MM.1S (cell line): Measurements from ENCODE around the gene HOMER3.

ENCODE experiments used
- DNase-seq: peaks from one replicate; pipeline ENCODE4 v3.0.0-alpha.2; 2015
- H2AFZ ChIP-seq: fragments of 300-600 bp; sonication (generic); 2 replicates; pipeline ENCODE4 v1.6.0; 2016; ENCODE audit warnings: antibody characterized with exemption, low read length
- H3F3A ChIP-seq: fragments of 300-600 bp; sonication (generic); 2 replicates; pipeline ENCODE4 v1.6.1; 2016; ENCODE audit warnings: mild to moderate bottlenecking, antibody characterized with exemption, low read length, moderate library complexity, mixed read lengths; ENCODE audit not compliant: insufficient read depth
- H3K27ac ChIP-seq: fragments of 300-600 bp; sonication (generic); 2 replicates; pipeline ENCODE4 v1.5.1; 2016; ENCODE audit warnings: mild to moderate bottlenecking, low read length
- H3K27me3 ChIP-seq: fragments of 300-600 bp; sonication (generic); replicated peaks from 2 replicates; pipeline ENCODE4 v1.6.0; 2016; ENCODE audit warnings: low read length; ENCODE audit not compliant: insufficient read depth
- H3K36me3 ChIP-seq: fragments of 300-600 bp; sonication (generic); replicated peaks from 2 replicates; pipeline ENCODE4 v1.6.1; 2016; ENCODE audit warnings: mild to moderate bottlenecking, low read length, mixed read lengths; ENCODE audit not compliant: insufficient read depth
- H3K4me1 ChIP-seq: fragments of 300-600 bp; sonication (generic); 2 replicates; pipeline ENCODE4 v1.6.1; 2016; ENCODE audit warnings: low read length, mixed read lengths
- H3K4me2 ChIP-seq: fragments of 300-600 bp; sonication (generic); 2 replicates; pipeline ENCODE4 v1.6.0; 2016; ENCODE audit warnings: low read depth, low read length
- H3K4me3 ChIP-seq: fragments of 300-600 bp; sonication (generic); 2 replicates; pipeline ENCODE4 v1.5.1; 2016; ENCODE audit warnings: low read length, mixed read lengths
- H3K79me2 ChIP-seq: fragments of 300-600 bp; sonication (generic); 2 replicates; pipeline ENCODE4 v1.6.1; 2016; ENCODE audit warnings: mixed run types, low read length, mixed read lengths
- H3K9ac ChIP-seq: fragments of 300-600 bp; sonication (generic); 2 replicates; pipeline ENCODE4 v1.6.1; 2016; ENCODE audit warnings: low read length, mixed read lengths
- H3K9me2 ChIP-seq: fragments of 300-600 bp; sonication (generic); replicated peaks from 2 replicates; pipeline ENCODE4 v1.6.1; 2016; ENCODE audit warnings: mild to moderate bottlenecking, low read length, mixed read lengths; ENCODE audit not compliant: insufficient read depth
- H3K9me3 ChIP-seq: fragments of 300-600 bp; sonication (generic); replicated peaks from 2 replicates; pipeline ENCODE4 v1.6.1; 2016; ENCODE audit warnings: mild to moderate bottlenecking, low read length, mixed read lengths; ENCODE audit not compliant: insufficient read depth
- H4K20me1 ChIP-seq: fragments of 300-600 bp; sonication (generic); 2 replicates; pipeline ENCODE4 v1.6.1; 2016; ENCODE audit warnings: mild to moderate bottlenecking, low read length, moderate library complexity, mixed read lengths; ENCODE audit not compliant: insufficient read depth
- CTCF ChIP-seq: fragments of 300-600 bp; sonication (generic); IDR thresholded peaks from 2 replicates; pipeline ENCODE4 v1.5.1; 2016; ENCODE audit warnings: antibody characterized with exemption, low read length, mixed read lengths
- EZH2 ChIP-seq: fragments of 300-600 bp; sonication (generic); optimal IDR thresholded peaks from 2 replicates; pipeline ENCODE3; 2017; ENCODE audit warnings: low read depth, mild to moderate bottlenecking, antibody characterized with exemption, low read length, mixed read lengths
- EZH2phosphoT487 ChIP-seq: fragments of 300-600 bp; sonication (generic); IDR thresholded peaks from 2 replicates; pipeline ENCODE4 v1.6.1; 2018; ENCODE audit warnings: antibody characterized with exemption, low read length

The HOMER3 gene

DNA sequence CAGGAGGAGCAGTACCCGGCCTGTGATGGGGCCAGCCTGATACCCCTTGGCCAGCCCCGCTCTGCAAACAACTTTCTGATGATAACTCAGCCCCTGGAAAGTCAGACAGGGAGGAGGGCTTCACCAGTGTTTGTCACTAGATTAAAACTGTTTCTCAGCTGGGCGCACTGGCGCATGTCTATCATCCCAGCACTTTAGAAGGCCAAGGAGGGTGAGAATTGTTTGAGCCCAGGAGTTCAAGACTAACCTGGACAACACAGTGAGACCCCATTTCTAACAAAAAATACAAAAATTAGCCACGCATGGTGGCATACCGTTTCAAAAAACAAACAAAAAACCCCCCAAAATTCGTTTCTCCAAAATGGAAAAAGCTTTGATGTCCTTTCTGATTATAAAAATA, 39.5 kb downstream of the HOMER3 start:
- Histone ChIP-seq H3K79me2 (no peaks in the 10 kb centered on the region), H3K4me1 (no peaks in the 10 kb centered on the region), H3K4me3 (no peak overlapping the region), H3F3A (no peaks in the 10 kb centered on the region), H3K4me2 (no peak overlapping the region), H3K36me3 (no peaks in the 10 kb centered on the region), H2AFZ (no peak overlapping the region), H3K27me3 (peaks cover 4% of the 10 kb centered on the region; the same call in 1 of the 2 replicates), H3K9ac (no peak overlapping the region), H3K9me3 (no peaks in the 10 kb centered on the region), H3K27ac (no peak overlapping the region), H4K20me1 (no peaks in the 10 kb centered on the region), H3K9me2 (no peaks in the 10 kb centered on the region)
- TF ChIP-seq CTCF (no peak), EZH2 (no peak), EZH2phosphoT487 (no peak)
- DNase-seq = no peak

DNA sequence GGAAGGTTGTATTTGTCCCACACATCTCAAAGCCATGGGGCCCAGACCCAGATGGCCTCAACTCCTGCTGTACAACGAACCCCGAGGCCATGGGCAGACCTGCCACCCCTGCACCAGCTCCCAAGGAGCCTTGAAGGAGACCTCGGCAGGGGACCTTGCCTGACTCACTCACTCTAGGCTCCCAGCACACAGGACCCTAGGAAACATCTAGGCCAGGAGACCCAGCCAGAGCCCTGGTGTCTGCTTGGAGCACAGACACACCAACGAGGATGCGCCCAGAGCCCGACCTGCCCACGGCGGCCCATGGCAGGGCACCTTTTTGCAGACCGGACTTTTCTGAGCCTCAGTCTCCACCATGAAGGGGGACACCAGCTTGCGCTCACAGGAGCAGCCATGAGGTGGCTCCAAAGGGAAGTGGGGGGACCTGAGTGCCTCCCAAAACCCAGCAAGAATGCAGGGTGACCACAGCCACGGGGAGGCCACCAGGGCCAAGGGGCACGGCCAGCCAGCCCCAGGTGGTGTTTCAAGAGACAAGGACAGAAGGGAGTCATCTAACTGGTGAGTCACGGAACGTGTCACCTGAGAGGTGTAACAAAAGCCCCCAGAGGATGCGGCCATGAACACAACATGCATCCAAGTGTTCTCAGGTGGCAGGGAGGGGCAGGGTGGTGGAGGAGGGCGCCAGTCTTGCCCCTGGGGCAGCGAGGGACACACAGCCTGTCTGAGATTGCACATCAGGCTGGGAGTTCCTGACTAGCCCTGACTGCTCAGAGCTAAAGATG, 40.1 kb downstream of the HOMER3 start:
- no peaks in the 10 kb centered on the region for H3K36me3 ChIP-seq

GRCh38 chr19:18899624-18900560, 41.1 kb downstream of the HOMER3 start:
- Histone ChIP-seq H3K4me3 (no peak overlapping the region), H3K9me2 (no peaks in the 10 kb centered on the region), H3K9me3 (no peaks in the 10 kb centered on the region), H3K4me2 (no peak overlapping the region), H3K36me3 (no peaks in the 10 kb centered on the region), H4K20me1 (no peaks in the 10 kb centered on the region), H3K4me1 (no peaks in the 10 kb centered on the region), H3K9ac (no peak overlapping the region), H3F3A (no peaks in the 10 kb centered on the region), H3K27me3 (peaks cover 14% of the 10 kb centered on the region), H2AFZ (no peak overlapping the region), H3K27ac (no peak overlapping the region), H3K79me2 (no peaks in the 10 kb centered on the region)
- no peak for DNase-seq
- no peak for TF ChIP-seq EZH2
- no peak for TF ChIP-seq EZH2phosphoT487
- no peak for TF ChIP-seq CTCF

More for the DNA sequence above, 40.1 kb downstream of the HOMER3 start:
- H3K9ac ChIP-seq = no peak overlapping the region
- no peak for DNase-seq
- no peaks in the 10 kb centered on the region for H3K9me2 ChIP-seq
- H3K79me2 ChIP-seq = no peaks in the 10 kb centered on the region
- H3K4me1 ChIP-seq = no peaks in the 10 kb centered on the region
- no peak overlapping the region for H3K4me3 ChIP-seq
- TF ChIP-seq CTCF (no peak), EZH2 (no peak), EZH2phosphoT487 (no peak)
- no peak overlapping the region for H3K27ac ChIP-seq
- H2AFZ ChIP-seq = no peak overlapping the region
- no peaks in the 10 kb centered on the region for H3F3A ChIP-seq
- H3K4me2 ChIP-seq = no peak overlapping the region
- H4K20me1 ChIP-seq = no peaks in the 10 kb centered on the region
- no peaks in the 10 kb centered on the region for H3K9me3 ChIP-seq
- H3K27me3 ChIP-seq = peaks cover 6% of the 10 kb centered on the region; the same call in 1 of the 2 replicates
